ENCODE results near the gene FKBP6.
"Not testable (repeated sequence)": the region's sequence is repeated elsewhere in the genome, so short reads cannot be mapped to it uniquely, and the experiment has no call there.

GRCh38 chr7:73360590-73360989, 32.6 kb downstream of the FKBP6 start:
- not testable (repeated sequence) for TF ChIP-seq POLR2A, CTCF (IDR thresholded peaks at IDR 0.05)
